ENCODE data around the gene KLF1.

The KLF1 gene

DNA sequence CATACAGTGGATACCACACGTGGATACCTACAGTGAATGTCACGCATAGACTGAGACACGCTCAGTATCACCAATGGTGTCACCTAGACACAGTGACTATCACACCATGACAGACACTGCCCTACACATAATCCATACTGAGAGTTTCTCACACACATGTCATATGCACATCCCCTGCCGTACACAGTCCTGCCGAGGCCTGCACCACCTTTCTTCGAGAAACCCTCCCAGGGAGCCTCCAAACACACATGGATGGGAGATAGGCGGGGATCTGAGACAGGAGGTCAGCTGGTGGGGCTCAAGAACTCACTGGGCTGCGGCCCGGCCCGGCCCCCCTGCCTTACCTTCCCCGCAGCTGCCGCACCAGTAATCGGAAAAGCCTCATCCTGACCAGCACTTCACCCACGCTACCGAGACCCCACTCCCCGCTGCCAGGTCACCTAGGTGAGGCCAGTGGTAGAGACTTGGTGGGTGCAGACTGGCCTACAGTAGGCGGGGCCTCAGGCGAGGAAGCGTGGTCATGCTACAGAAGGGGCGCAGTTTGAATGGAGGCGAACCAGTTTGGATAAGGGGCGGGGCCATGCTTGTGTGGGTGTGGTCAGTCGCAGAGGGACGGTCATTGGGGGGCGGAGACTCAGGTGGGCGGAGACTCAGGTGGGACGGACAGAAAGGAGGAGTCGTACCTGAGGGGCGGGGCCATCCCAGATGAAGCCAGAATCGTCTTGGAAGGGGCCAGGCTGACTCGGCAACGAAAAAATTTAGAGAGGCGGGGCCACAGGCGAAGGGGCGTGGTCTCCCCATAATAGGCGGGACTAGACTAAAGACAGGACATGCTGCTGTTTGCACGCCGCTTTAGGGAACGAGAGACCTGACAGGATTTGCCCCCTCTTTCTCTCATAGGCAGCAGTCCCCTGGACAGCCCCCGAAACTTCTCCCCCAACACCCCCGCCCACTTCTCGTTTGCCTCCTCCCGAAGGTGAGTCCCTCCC, 46.6 kb downstream of the KLF1 start:
- Histone ChIP-seq H3K36me3 (ENCODE audit: control insufficient read depth, low read depth, low read length) (no peaks in the 10 kb centered on the region), H3K27ac (ENCODE audit: low read length) (peak overlapping the region; percentile 61), H3K9me3 (ENCODE audit: control insufficient read depth, low read depth, low read length) (no peaks in the 10 kb centered on the region), H3K4me3 (ENCODE audit: low read length) (peak overlapping the region; percentile 59), H3K4me1 (ENCODE audit: control insufficient read depth, low read depth, low read length) (peaks cover 12% of the 10 kb centered on the region), H3K9ac (ENCODE audit: low read length) (peak overlapping the region; percentile 40), H3K27me3 (ENCODE audit: control insufficient read depth, insufficient read depth, low read length) (peaks cover 26% of the 10 kb centered on the region)

DNA sequence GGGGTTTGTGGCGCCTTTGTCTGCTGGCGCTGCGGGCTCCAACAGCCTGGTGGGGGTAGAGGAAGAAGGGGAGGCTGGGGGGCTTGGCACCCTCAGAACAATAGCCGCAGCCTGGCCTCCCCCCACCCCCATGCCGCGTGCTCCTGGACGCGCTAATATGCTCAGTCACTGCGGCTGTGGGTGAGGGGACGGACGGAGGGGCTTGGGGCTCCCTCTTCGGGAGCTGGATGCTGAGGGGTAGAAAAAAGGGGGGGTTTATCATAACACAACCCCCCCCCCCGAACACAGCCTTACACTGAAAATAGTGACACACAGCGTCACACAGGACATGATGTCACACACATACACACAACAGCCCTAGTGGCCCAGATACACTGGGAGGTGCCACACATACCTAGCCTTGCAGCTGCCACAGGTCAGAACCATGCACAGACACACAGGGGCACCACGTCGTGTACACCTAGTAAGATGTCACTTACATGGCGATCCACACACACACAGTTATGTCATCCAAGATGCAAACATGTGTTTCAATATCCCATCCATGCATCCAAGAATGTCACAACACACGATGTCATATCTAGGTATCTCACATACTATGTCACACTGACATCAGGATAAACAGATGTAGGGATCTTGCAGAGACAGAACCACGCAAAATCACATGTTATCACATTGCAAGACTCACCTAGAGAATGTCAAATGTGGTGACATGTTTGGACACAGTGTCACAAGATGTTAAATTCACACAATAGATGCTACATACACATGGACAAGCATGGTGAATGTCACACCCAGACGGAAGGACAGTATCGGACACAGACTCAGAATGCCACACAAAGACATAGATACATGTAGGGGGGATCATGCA, 47.9 kb downstream of the KLF1 start:
- Histone ChIP-seq H3K4me1 (ENCODE audit: control insufficient read depth, low read depth, low read length) (peaks cover 12% of the 10 kb centered on the region), H3K27ac (ENCODE audit: low read length) (no peak overlapping the region), H3K4me3 (ENCODE audit: low read length) (peak overlapping the region; percentile 61), H3K27me3 (ENCODE audit: control insufficient read depth, insufficient read depth, low read length) (peaks cover 39% of the 10 kb centered on the region), H3K9ac (ENCODE audit: low read length) (peak overlapping the region; percentile 38), H3K36me3 (ENCODE audit: control insufficient read depth, low read depth, low read length) (no peaks in the 10 kb centered on the region), H3K9me3 (ENCODE audit: control insufficient read depth, low read depth, low read length) (no peaks in the 10 kb centered on the region)

DNA sequence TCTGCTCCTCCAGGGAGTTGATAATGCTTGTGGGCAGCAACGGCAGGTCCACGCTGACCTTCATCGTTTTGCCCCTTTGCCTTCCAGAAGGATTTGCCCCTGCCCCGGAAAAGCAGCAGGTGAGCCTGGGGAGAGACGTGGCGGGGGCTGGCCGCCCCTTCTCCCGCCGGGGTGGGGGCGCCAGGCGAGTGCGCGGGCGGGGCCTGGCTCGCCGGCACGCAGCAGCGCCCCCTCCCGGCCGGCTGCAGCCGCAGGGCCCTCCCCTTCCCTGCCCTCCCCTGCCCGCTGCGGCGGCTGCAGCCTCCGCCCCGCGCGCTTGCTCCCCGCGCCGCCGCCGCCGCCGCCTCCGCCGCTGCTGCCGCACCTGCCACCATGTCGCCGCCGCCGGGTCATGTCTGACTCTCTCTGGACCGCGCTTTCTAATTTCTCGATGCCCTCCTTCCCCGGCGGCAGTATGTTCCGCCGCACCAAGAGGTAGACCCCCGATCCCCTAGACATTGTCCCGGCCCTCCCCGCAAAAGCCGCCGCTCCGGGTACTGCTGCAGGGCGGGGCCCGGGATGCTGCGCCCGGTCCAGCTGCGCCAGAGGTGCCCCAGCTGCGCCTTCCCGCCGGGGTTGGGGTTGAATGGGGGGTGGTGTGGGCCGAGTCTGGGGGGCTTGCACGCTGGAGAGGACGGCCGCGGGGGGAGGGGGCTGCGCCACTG, 48.7 kb downstream of the KLF1 start, which contains the start of gene MAST1:
Gene MAST1 (plus strand): TSS at position 334 of the 704 bp plus-strand sequence. CDS start 58 bp downstream, at position 392.
- H3K36me3 ChIP-seq (ENCODE audit: control insufficient read depth, low read depth, low read length) = no peaks in the 10 kb centered on the region
- H3K4me3 ChIP-seq (ENCODE audit: low read length) = peak within 1 kb of the TSS; percentile 61
- peaks cover 41% of the 10 kb centered on the region for H3K27me3 ChIP-seq (ENCODE audit: control insufficient read depth, insufficient read depth, low read length)
- H3K4me1 ChIP-seq (ENCODE audit: control insufficient read depth, low read depth, low read length) = peaks cover 12% of the 10 kb centered on the region
- H3K9me3 ChIP-seq (ENCODE audit: control insufficient read depth, low read depth, low read length) = no peaks in the 10 kb centered on the region
- no peak within 1 kb of the TSS for H3K27ac ChIP-seq (ENCODE audit: low read length)
- peak within 1 kb of the TSS; percentile 38 for H3K9ac ChIP-seq (ENCODE audit: low read length)

DNA sequence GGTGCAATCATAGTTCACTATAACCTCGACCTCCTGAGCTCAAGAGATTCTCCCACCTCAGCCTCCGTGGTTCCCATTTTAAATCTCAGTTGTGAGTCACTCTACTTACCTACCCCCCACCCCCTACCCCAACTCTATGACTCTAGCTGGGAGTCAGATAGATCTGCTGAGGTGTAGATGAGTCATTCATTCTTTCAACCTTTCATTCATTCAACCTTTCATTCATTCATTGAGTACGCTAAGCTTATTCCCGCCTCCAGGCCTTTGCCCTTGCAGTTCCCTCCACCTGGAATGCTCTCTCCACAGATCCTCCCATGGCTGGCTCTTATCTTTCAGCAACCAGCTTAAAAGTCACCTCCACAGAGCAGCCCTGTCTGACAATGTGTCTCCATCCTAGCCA, 49.8 kb downstream of the KLF1 start:
- Histone ChIP-seq H3K27ac (ENCODE audit: low read length) (no peak overlapping the region), H3K9ac (ENCODE audit: low read length) (no peak overlapping the region), H3K27me3 (ENCODE audit: control insufficient read depth, insufficient read depth, low read length) (peaks cover 49% of the 10 kb centered on the region), H3K9me3 (ENCODE audit: control insufficient read depth, low read depth, low read length) (no peaks in the 10 kb centered on the region), H3K4me3 (ENCODE audit: low read length) (no peak overlapping the region), H3K4me1 (ENCODE audit: control insufficient read depth, low read depth, low read length) (peaks cover 15% of the 10 kb centered on the region), H3K36me3 (ENCODE audit: control insufficient read depth, low read depth, low read length) (no peaks in the 10 kb centered on the region)

DNA sequence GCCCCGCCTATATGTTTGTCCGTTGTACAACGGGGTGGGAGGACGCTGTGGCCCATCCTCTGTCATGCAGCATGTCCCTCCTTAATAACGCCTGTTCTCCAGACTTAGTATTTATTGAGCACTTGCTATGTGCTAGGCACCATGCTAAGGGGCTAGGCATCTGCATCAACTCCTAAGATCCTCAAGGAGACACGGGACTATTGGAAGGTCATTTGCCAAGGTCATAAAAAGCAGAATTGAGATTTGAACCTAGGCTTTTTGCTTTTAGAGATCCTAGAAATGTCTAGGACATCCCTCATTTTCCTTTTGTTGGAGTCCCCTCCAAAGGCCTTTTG, 50.5 kb downstream of the KLF1 start:
- peaks cover 56% of the 10 kb centered on the region for H3K27me3 ChIP-seq (ENCODE audit: control insufficient read depth, insufficient read depth, low read length)
- H3K4me1 ChIP-seq (ENCODE audit: control insufficient read depth, low read depth, low read length) = peaks cover 15% of the 10 kb centered on the region
- H3K27ac ChIP-seq (ENCODE audit: low read length) = no peak overlapping the region
- H3K9ac ChIP-seq (ENCODE audit: low read length) = no peak overlapping the region
- no peaks in the 10 kb centered on the region for H3K9me3 ChIP-seq (ENCODE audit: control insufficient read depth, low read depth, low read length)
- no peaks in the 10 kb centered on the region for H3K36me3 ChIP-seq (ENCODE audit: control insufficient read depth, low read depth, low read length)
- H3K4me3 ChIP-seq (ENCODE audit: low read length) = no peak overlapping the region

DNA sequence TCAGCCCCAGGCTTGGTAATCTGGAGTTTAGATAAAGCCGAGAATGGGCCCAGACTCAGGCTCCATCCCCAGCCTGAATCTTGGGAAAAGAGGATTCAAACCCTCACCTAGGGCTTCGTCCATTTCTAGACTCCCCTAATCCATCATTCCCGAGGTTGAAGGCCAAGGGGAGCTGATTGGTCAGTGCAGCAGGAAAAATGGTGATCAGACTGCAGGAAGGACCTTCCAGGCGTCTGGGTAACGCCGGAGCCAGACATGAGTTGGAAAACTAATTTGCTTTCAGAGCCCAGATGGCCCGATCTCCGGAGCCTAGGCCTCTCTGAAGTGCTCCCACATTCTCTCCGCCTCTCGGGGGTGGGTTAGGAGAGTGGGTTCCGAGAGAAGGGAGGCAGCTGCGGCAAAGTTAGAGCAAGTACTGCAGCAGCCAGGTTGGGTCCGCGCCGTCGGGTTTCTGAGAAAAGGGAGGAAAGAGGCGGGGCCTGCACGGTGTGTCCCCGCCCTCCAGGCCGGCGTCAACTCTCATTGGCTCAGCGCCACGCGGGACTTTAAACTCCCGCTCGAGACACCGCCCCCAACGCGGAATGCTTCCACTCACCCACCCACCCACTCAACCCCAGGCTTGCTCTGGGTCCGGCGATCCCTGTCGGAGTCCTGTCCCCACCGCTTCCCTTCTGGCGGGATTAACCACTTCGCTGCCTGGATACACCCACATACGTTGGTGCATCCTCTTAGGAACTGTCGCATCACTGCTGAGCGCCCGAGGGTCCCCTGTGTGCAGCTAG, 51.8 kb downstream of the KLF1 start:
- Histone ChIP-seq H3K9ac (ENCODE audit: low read length) (no peak overlapping the region), H3K9me3 (ENCODE audit: control insufficient read depth, low read depth, low read length) (no peaks in the 10 kb centered on the region), H3K27me3 (ENCODE audit: control insufficient read depth, insufficient read depth, low read length) (peaks cover 64% of the 10 kb centered on the region), H3K4me3 (ENCODE audit: low read length) (peak overlapping the region; percentile 53), H3K36me3 (ENCODE audit: control insufficient read depth, low read depth, low read length) (no peaks in the 10 kb centered on the region), H3K27ac (ENCODE audit: low read length) (no peak overlapping the region), H3K4me1 (ENCODE audit: control insufficient read depth, low read depth, low read length) (peaks cover 10% of the 10 kb centered on the region)

DNA sequence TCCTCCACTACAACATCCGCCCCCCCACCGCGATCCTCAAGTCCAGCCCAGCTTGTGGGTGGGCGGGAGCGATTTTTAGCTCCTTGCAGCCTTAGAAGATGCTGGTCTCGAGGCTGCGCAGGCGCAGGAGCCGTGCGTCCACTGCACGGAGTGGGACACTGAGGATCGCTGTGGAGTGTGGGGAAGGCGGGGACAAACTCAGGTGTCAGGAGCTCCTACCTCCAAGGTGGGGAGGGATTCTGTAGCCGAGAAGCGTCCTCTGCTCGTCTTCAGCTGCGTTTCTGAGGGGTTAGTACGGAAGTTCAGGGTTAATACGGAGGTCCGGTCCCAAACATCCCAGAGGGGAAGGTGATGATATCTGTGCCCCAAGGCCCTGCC, 52.4 kb downstream of the KLF1 start, which contains the start of gene RTBDN:
Gene RTBDN (minus strand): TSS at position 14 of the 378 bp plus-strand sequence. CDS start 4,600 bp downstream, outside the sequence.
- H3K27ac ChIP-seq (ENCODE audit: low read length) = no peak within 1 kb of the TSS
- peaks cover 63% of the 10 kb centered on the region for H3K27me3 ChIP-seq (ENCODE audit: control insufficient read depth, insufficient read depth, low read length)
- no peaks in the 10 kb centered on the region for H3K9me3 ChIP-seq (ENCODE audit: control insufficient read depth, low read depth, low read length)
- peak within 1 kb of the TSS; percentile 53 for H3K4me3 ChIP-seq (ENCODE audit: low read length)
- H3K4me1 ChIP-seq (ENCODE audit: control insufficient read depth, low read depth, low read length) = peaks cover 7% of the 10 kb centered on the region
- H3K36me3 ChIP-seq (ENCODE audit: control insufficient read depth, low read depth, low read length) = no peaks in the 10 kb centered on the region
- H3K9ac ChIP-seq (ENCODE audit: low read length) = no peak within 1 kb of the TSS
